Osteoblast (primary cell): ENCODE data around the gene PPM1E. TPM values are rescaled to one million over a fixed set of nuclear protein-coding genes. Genes with fewer than 3 reads are reported as not detected.
"Not testable (repeated sequence)": the region's sequence is repeated elsewhere in the genome, so short reads cannot be mapped to it uniquely, and the experiment has no call there.

ENCODE experiments used
- DNase-seq: peaks from one replicate; pipeline ENCODE4 v3.0.0; 2011; ENCODE audit warnings: low spot score, mixed read lengths; ENCODE audit not compliant: insufficient read length; ENCODE audit errors: missing footprints
- H2AFZ ChIP-seq: 2 replicates; pipeline ENCODE4 v1.6.0; 2011; ENCODE audit warnings: mild to moderate bottlenecking, low read length
- H3K27ac ChIP-seq: 2 replicates; pipeline ENCODE4 v1.5.1; 2011; ENCODE audit warnings: mild to moderate bottlenecking, low read depth, low read length, moderate library complexity
- H3K27me3 ChIP-seq: 2 replicates; pipeline ENCODE4 v1.6.0; 2012; ENCODE audit warnings: mild to moderate bottlenecking, control low read depth, inconsistent platforms, low read length, moderate library complexity; ENCODE audit not compliant: insufficient read depth
- H3K36me3 ChIP-seq: 2 replicates; pipeline ENCODE4 v1.5.1; 2011; ENCODE audit warnings: mild to moderate bottlenecking, low read length, control low read depth, moderate library complexity; ENCODE audit not compliant: insufficient read depth
- H3K4me1 ChIP-seq: 2 replicates; pipeline ENCODE4 v1.5.1; 2011; ENCODE audit warnings: mild to moderate bottlenecking, low read length, control low read depth, moderate library complexity; ENCODE audit not compliant: insufficient read depth
- H3K4me2 ChIP-seq: 2 replicates; pipeline ENCODE4 v1.6.0; 2011; ENCODE audit warnings: mild to moderate bottlenecking, low read length; ENCODE audit not compliant: insufficient read depth
- H3K4me3 ChIP-seq: fragments of 200-600 bp; sonication (generic); 3 replicates; pipeline ENCODE4 v1.5.1; 2012; ENCODE audit warnings: mild to moderate bottlenecking, low read length, inconsistent platforms; ENCODE audit not compliant: insufficient read depth
- H3K79me2 ChIP-seq: 2 replicates; pipeline ENCODE4 v1.6.0; 2012; ENCODE audit warnings: mild to moderate bottlenecking, low read length, control low read depth, inconsistent platforms; ENCODE audit not compliant: insufficient read depth
- H3K9me3 ChIP-seq: 2 replicates; pipeline ENCODE4 v1.5.1; 2011; ENCODE audit warnings: low read depth, low read length, control low read depth
- H4K20me1 ChIP-seq: 2 replicates; pipeline ENCODE4 v1.6.0; 2012; ENCODE audit warnings: mild to moderate bottlenecking, low read length, control low read depth; ENCODE audit not compliant: insufficient read depth
- CTCF ChIP-seq: IDR thresholded peaks from 2 replicates; pipeline ENCODE4 v1.5.1; 2011; ENCODE audit warnings: mild to moderate bottlenecking, low read depth, low read length, moderate library complexity; ENCODE audit errors: extremely low read depth
- total RNA-seq: library from RNA; depleted of rRNA; stranded (reverse); fragments of >200 nt; gene quantifications from 2 replicates; pipeline ENCODE4 v1.2.3, GENCODE V29; 2012

The PPM1E gene
- total RNA-seq, 1 donor, result under 0.01 TPM

GRCh38 chr17:58764373-58764772 is 8.7 kb downstream of the PPM1E start:
- no peak for TF ChIP-seq CTCF

GRCh38 chr17:58778482-58778881 is 22.8 kb downstream of the PPM1E start:
- H2AFZ ChIP-seq, H3K27me3 ChIP-seq, H4K20me1 ChIP-seq, H3K9me3 ChIP-seq, H3K4me3 ChIP-seq, H3K79me2 ChIP-seq, H3K4me2 ChIP-seq, H3K4me1 ChIP-seq, H3K36me3 ChIP-seq, DNase-seq, H3K27ac ChIP-seq: not testable (repeated sequence)

More at GRCh38 chr17:58764373-58764772, 8.7 kb downstream of the PPM1E start:
- no peak overlapping the region for H3K4me2 ChIP-seq
- no peaks in the 10 kb centered on the region for H3K36me3 ChIP-seq
- no peaks in the 10 kb centered on the region for H3K79me2 ChIP-seq
- DNase-seq, result no peak
- no peak overlapping the region for H3K27ac ChIP-seq
- no peaks in the 10 kb centered on the region for H3K9me3 ChIP-seq
- no peak overlapping the region for H3K4me3 ChIP-seq
- H4K20me1 ChIP-seq, result no peaks in the 10 kb centered on the region
- peaks cover 20% of the 10 kb centered on the region for H3K27me3 ChIP-seq
- H3K4me1 ChIP-seq, result no peaks in the 10 kb centered on the region
- H2AFZ ChIP-seq, result no peak overlapping the region

- no peaks in the 10 kb centered on the region for H3K79me2 ChIP-seq
- H3K36me3 ChIP-seq, result no peaks in the 10 kb centered on the region
- DNase-seq, result no peak
- H3K4me1 ChIP-seq, result no peaks in the 10 kb centered on the region
- H4K20me1 ChIP-seq, result no peaks in the 10 kb centered on the region
- H3K4me2 ChIP-seq, result no peak overlapping the region
- no peaks in the 10 kb centered on the region for H3K27me3 ChIP-seq
- no peak for TF ChIP-seq CTCF
- no peak overlapping the region for H2AFZ ChIP-seq
- no peak overlapping the region for H3K27ac ChIP-seq
- no peak overlapping the region for H3K4me3 ChIP-seq
- no peaks in the 10 kb centered on the region for H3K9me3 ChIP-seq
Measured at GRCh38 chr17:58779446-58779845, 23.8 kb downstream of the PPM1E start.

- no peaks in the 10 kb centered on the region for H4K20me1 ChIP-seq
- H3K79me2 ChIP-seq, result no peaks in the 10 kb centered on the region
- H3K4me3 ChIP-seq, result no peak overlapping the region
- H3K4me1 ChIP-seq, result peaks cover 10% of the 10 kb centered on the region
- no peaks in the 10 kb centered on the region for H3K36me3 ChIP-seq
- no peak for TF ChIP-seq CTCF
- no peaks in the 10 kb centered on the region for H3K27me3 ChIP-seq
- no peak overlapping the region for H3K4me2 ChIP-seq
- H2AFZ ChIP-seq, result no peak overlapping the region
- DNase-seq, result no peak
- no peaks in the 10 kb centered on the region for H3K9me3 ChIP-seq
- no peak overlapping the region for H3K27ac ChIP-seq
Measured at GRCh38 chr17:58783380-58783779, 27.7 kb downstream of the PPM1E start.
